Measurements from ENCODE around the gene CDKL4.
"Not testable (repeated sequence)": the region's sequence is repeated elsewhere in the genome, so short reads cannot be mapped to it uniquely, and the experiment has no call there.

The CDKL4 gene

GRCh38 chr2:39228413-39229209 is 15.2 kb downstream of the CDKL4 start:
- DNase-seq = peak in 1 of 3 experiments; percentile 48

GRCh38 chr2:39227628-39228412 is 15.9 kb downstream of the CDKL4 start:
- DNase-seq = peak; percentile 61 to 81 (median 74)

DNA sequence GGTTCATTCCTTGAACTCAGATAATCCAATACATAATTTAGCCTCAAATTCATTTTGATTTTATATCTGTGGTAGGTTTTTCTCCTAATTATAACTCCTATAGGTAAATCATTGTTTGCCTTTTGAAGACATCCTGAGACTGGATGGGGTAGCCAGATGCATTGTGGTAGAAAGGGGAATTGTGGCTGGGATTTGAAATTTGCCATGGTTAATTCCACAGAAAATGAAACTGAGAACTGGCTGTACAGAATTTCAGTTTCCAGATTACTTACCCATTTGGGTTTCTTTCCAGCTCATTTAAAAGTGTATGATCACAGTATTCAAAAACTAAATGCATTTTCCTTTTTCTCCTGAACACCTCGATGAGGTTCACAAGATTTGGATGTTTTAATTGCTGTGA is 18.2 kb downstream of the CDKL4 start:
- DNase-seq = no peak

DNA sequence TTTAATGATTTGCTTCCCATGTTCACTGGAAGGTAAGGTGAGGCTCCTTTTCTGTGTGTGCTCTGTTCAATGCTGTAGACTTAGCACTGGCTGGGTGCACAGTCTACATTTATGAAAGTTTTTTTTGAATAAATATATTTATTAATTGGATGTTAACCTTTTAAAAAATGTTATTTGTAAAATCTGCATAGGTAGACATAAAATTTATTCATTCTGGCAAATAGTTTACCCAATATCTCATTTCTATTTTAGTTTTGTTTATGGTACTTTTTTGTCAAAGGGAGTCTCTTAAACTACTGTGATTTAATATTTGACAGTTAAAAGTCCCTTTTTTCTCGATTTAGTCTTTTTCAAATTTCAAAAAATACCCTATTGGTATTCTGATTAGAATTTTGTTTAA is 19.9 kb downstream of the CDKL4 start:
- DNase-seq = no peak

DNA sequence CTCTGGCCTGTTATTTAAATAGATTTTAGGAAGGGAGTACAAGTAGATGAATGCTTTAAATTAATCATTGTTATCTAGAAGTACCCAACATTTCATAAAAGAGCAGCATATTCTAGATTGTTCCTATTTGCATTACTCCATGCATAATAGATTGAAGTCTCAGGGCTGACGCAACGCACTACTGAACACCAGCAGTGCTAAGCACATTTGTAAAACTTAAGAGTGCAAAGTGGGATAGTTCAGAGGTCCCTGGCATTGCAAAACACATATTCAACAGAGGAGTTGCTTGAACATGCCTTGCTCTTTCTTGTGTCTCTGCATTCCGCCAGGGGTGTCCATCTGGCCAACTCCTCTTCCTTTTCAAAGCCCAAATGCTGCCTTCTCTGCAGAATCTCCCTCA is 22.3 kb downstream of the CDKL4 start:
- no peak for DNase-seq

- no peak for DNase-seq
Measured at GRCh38 chr2:39220136-39220535, 23.6 kb downstream of the CDKL4 start.

GRCh38 chr2:39218391-39218790 is 25.4 kb downstream of the CDKL4 start:
- no peak for DNase-seq

GRCh38 chr2:39217192-39217550 is 26.6 kb downstream of the CDKL4 start:
- DNase-seq = no peak

GRCh38 chr2:39216346-39217191 is 27.2 kb downstream of the CDKL4 start:
- no peak for DNase-seq

DNA sequence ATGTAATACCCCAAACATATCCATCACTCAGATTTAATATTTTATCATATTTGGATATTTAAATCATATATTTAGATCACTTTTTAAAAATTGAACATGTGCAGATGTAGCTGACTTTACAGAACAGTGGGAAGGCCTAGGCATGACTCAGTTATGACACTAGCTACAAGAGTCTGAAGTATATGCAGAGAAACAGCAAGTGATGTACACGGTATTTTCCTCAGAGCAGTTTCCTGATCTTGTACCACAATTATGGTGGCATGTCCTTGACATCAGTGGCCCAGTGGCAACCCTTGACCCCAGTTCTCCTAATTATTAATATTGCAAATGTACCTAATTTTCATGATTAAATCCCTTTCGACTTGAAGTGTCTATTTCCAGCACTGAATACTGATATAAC is 28.2 kb downstream of the CDKL4 start:
- no peak for DNase-seq

DNA sequence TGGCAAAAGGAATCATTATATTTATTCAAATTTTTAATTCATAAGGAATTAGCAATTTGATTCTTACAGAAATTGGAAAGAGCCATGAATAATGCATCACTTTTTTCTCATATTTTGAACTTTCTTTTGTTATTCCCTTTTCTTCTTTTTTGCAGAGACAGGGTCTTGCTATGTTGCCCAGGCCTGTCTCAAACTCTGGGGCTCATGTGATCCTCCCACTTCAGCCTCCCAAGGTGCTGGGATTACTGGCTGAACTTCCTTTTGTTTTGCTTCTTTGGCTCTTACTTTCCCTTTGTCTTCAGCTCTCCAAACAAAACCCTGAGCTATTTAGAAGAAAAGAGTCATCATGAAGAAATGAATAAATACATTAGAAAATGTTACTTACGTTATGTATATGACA is 30.8 kb downstream of the CDKL4 start:
- DNase-seq = no peak

DNA sequence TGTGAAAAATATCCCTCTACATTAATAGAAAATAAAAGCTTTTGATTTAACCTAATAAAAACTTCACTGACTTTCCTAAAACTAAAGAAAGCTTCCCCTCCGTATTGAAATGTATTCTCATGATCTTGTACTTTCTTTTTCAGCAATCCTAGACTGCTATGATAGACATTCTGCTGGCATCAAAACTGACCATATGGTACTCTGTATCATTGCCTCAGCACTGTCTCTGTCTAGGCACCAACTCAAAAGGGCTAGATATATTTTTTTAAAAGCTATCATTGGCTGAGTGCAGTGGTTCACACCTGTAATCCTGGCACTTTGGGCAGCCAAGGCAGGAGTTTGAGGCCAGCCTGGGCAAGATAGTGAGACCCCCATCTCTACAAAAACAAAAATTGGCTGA is 32.9 kb downstream of the CDKL4 start:
- no peak for DNase-seq

DNA sequence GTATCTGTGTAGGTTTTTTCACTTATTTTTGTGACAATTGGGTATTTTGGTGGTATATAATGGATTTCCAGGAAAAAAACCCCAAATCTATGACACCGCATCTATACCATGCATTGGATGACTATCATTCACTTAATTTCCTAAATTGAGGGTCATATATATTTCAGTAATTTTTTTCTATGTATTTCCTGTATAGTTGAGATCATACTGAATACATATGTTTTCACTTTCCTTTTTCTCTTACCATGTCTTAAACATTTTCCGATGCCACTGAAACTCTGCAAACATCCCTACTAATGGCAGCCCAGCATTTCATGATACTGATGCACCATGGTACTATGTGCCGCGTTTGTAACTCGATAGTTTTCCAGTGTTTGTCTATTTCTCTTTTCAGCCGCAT is 40.4 kb downstream of the CDKL4 start:
- DNase-seq = no peak

- DNase-seq = peak in 1 of 3 experiments; percentile 19
Measured at GRCh38 chr2:39202639-39203369, 41.0 kb downstream of the CDKL4 start.

DNA sequence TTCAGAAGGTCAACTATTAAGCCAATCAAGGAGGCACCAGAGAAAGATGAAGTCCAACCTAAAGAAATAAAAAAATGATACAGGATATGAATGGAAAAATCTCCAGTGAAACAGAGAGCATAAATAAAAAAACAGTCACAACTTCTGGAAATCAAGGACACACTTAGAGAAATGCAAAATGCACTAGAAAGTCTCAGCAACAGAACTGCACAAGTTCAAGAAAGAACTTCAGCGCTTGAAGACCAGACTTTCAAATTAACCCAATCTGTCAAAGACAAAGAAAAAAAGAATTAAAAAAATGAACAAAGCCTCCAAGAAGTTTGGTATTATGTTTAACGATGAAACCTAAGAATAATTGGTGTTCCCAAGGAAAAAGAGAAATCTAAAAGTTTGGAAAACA is 46.8 kb downstream of the CDKL4 start:
- DNase-seq = not testable (repeated sequence)

GRCh38 chr2:39194686-39195085 is 49.1 kb downstream of the CDKL4 start:
- DNase-seq = no peak

DNA sequence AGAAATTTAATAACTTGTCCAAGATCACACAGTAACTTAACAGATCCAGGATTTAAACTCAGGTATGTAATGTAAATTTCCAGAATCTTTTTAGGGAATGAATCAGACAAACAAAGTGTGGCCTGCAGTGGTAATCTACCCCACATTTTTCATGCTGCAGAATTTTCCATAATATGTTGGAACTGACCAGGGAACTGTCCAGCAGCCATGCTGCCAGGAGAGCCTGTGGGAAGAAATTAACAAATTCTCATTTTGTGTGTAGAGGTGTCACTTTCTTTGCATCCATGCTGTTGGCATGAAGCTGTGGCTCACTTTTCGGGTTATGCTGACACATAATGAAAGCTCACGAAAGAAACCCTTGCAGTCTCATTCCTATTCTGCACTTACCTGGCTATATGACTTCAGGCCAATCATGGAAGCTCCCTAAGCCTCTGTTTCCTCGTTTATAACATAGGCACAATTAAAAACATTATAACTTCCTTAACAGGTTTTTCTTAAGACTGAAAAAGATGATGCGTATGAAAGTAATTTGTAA is 54.7 kb downstream of the CDKL4 start:
- DNase-seq = no peak

GRCh38 chr2:39183673-39184072 is 60.1 kb downstream of the CDKL4 start:
- no peak for DNase-seq

DNA sequence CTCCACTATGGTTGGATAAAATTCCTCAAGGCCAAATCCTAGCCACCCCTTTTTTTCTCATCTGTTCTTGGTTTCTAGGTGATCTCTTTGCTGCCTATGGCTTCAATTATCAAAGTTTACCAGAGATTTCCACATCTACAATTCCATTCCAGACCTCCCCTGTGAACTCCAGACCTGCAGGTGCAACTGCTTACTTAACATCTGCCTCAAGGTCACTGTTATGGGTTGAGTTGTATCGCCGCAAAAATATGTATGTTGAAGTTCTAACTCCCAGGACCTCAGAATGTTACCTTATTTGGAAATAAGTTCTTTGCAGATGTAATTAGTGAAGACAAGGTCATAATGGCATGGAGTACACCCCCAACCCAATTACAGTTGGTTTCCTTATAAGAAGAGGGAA is 62.5 kb downstream of the CDKL4 start:
- DNase-seq = no peak

GRCh38 chr2:39179974-39180960 is 63.5 kb downstream of the CDKL4 start:
- DNase-seq = peak in 1 of 3 experiments; percentile 33

DNA sequence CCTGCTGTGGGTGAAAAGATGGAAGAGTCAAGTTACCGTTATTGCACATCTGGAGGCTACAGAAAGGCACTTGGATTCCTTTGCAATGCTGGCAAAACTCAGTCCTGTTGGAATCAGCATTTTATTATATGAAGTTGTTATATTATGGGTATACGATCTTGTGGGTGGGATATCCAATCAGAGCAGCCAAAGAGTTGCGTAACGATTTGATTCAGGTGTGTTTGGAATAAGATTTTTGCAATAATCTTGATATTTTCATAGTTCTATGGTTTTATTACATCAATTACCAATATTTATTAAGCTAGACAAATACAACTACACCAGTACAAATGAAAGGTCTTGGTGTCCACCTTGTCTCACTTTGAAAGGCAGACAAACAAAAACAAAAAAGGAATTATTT is 65.0 kb downstream of the CDKL4 start:
- DNase-seq = no peak

Measured in NCI-H1417 (cell line).